ENCODE measurements around the gene ATOSA. TPM values are rescaled to one million over a fixed set of nuclear protein-coding genes. Genes with fewer than 3 reads are reported as not detected.

ATOSA gene
- total RNA-seq, 2 experiments from 2014 or later: 34.1 to 96.8 TPM

DNA sequence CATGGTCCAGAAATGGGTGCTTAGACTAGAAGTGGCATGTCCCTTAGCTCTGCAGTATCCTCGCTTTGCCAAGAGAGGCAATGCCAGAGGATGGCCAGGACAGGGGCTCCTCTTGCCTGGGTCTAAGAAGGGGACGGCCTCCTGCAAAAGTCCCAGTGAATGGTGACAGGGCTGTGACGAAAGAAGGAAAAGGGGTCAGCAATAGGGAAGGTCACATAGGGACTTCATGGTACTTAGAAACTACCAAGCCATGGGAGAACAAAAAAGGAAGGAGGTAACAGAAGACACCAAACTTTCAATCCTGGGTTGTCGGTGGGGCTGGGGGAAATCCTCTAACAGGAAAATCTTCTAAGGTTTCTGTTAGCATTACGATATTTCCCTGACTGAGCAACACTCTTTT is 36.2 kb upstream of the ATOSA start:
- H3K4me1 ChIP-seq (ENCODE audit: insufficient read depth, low read length, poor library complexity, severe bottlenecking): peaks cover 8% of the 10 kb centered on the region
- DNase-seq (ENCODE audit: low spot score): no peak
- ChIA-PET POLR2A (no interaction called here), CTCF (ENCODE audit: unreplicated experiment) (no interaction called here)
- no peaks in the 10 kb centered on the region for H3K79me2 ChIP-seq (ENCODE audit: insufficient read depth, low read depth, low read length)
- no peak overlapping the region for H3K4me3 ChIP-seq (ENCODE audit: low read depth, low read length, poor library complexity, severe bottlenecking)
- H3K9me2 ChIP-seq (ENCODE audit: insufficient read depth, low read length): no peaks in the 10 kb centered on the region
- TF ChIP-seq, protein P1, sequence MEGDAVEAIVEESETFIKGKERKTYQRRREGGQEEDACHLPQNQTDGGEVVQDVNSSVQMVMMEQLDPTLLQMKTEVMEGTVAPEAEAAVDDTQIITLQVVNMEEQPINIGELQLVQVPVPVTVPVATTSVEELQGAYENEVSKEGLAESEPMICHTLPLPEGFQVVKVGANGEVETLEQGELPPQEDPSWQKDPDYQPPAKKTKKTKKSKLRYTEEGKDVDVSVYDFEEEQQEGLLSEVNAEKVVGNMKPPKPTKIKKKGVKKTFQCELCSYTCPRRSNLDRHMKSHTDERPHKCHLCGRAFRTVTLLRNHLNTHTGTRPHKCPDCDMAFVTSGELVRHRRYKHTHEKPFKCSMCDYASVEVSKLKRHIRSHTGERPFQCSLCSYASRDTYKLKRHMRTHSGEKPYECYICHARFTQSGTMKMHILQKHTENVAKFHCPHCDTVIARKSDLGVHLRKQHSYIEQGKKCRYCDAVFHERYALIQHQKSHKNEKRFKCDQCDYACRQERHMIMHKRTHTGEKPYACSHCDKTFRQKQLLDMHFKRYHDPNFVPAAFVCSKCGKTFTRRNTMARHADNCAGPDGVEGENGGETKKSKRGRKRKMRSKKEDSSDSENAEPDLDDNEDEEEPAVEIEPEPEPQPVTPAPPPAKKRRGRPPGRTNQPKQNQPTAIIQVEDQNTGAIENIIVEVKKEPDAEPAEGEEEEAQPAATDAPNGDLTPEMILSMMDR (conservative IDR thresholded peaks at IDR 0.05; ENCODE audit: low read length): no peak
- TF ChIP-seq EZH2phosphoT487 (IDR thresholded peaks at IDR 0.05; ENCODE audit: borderline replicate concordance, low read depth, low read length): no peak
- BruUV-seq (replicated peaks): no TSS peak
- no peaks in the 10 kb centered on the region for H3K9me3 ChIP-seq (ENCODE audit: low read length)
- no peaks in the 10 kb centered on the region for H3K36me3 ChIP-seq (ENCODE audit: insufficient read depth, low read length)
- no peak overlapping the region for H3K4me2 ChIP-seq (ENCODE audit: low read length)
- H3K27ac ChIP-seq (ENCODE audit: low read depth, low read length, poor library complexity, severe bottlenecking): no peak overlapping the region
- no peak overlapping the region for H2AFZ ChIP-seq (ENCODE audit: low read length)
- intact Hi-C loops (cut with micrococcal nuclease; ENCODE audit: unreplicated experiment): no loop called here
- no peaks in the 10 kb centered on the region for H4K20me1 ChIP-seq (ENCODE audit: insufficient read depth, low read length)

DNA sequence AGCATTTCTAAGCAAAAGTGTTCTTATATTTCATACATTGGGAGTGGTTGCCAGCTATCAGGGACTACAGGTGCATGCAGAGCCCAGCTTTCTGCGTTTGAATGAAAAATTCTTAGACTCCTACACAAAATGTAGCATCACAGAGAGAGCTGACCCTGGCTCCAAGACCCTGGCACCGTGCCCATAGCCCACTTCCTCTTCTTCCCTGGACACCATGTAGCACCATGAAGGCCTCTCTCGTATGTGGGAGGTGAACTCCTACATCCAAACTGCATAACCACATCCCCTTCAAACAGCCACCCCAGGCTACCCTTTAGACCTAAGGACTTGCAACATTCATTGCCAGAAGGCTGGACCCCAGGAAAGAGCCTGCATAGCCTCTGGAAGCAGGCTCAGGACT is 35.8 kb upstream of the ATOSA start:
- H3K4me2 ChIP-seq (ENCODE audit: low read length): no peak overlapping the region
- H3K27ac ChIP-seq (ENCODE audit: low read depth, low read length, poor library complexity, severe bottlenecking): no peak overlapping the region
- H3K4me3 ChIP-seq (ENCODE audit: low read depth, low read length, poor library complexity, severe bottlenecking): no peak overlapping the region
- H4K20me1 ChIP-seq (ENCODE audit: insufficient read depth, low read length): no peaks in the 10 kb centered on the region
- H3K4me1 ChIP-seq (ENCODE audit: insufficient read depth, low read length, poor library complexity, severe bottlenecking): peaks cover 12% of the 10 kb centered on the region
- POLR2A ChIA-PET: no interaction called here
- no peak for TF ChIP-seq EZH2phosphoT487 (IDR thresholded peaks at IDR 0.05; ENCODE audit: borderline replicate concordance, low read depth, low read length)
- TF ChIP-seq, protein P1 (conservative IDR thresholded peaks at IDR 0.05; ENCODE audit: low read length): no peak
- BruUV-seq (replicated peaks): no TSS peak
- H3K79me2 ChIP-seq (ENCODE audit: insufficient read depth, low read depth, low read length): no peaks in the 10 kb centered on the region
- DNase-seq (ENCODE audit: low spot score): no peak
- H3K9me3 ChIP-seq (ENCODE audit: low read length): no peaks in the 10 kb centered on the region
- CTCF ChIA-PET (ENCODE audit: unreplicated experiment): no interaction called here
- H3K36me3 ChIP-seq (ENCODE audit: insufficient read depth, low read length): no peaks in the 10 kb centered on the region
- no peak overlapping the region for H2AFZ ChIP-seq (ENCODE audit: low read length)
- intact Hi-C loops (cut with micrococcal nuclease; ENCODE audit: unreplicated experiment): no loop called here
- no peaks in the 10 kb centered on the region for H3K9me2 ChIP-seq (ENCODE audit: insufficient read depth, low read length)

DNA sequence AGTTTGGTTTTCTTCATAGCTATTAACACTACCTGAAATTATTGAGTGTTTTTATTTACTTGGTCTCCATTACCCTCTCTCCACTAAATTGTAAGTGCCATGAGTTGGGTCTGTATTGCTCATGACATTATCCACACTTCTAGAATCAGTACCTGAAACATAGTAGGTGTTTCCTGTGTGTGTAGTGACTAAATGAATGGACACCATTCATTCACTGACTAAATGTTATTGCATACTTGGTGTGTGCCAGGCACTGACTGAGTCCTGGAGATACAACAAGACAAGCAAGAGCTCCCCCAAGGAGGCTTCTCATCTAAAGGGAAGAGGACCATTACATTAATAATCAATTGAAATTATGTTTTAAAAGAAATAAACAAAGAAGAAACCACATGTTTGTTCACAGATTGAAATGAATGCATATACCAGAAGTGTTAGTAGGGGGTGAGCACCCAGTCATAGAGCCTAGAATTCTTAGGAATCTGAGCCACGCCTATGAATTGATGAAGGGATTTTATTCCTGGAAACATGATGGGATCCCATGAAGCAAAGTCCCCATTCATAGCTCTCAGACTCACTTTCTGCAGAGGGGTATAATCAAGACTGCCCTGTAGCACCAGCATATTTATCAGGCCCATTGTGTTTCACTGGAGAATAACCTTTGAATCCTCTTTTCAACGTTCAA is 31.7 kb upstream of the ATOSA start:
- no peaks in the 10 kb centered on the region for H4K20me1 ChIP-seq (ENCODE audit: insufficient read depth, low read length)
- peak overlapping the region; percentile 87; the same call in 1 of the 2 replicates for H3K4me2 ChIP-seq (ENCODE audit: low read length)
- TF ChIP-seq, protein P1 (conservative IDR thresholded peaks at IDR 0.05; ENCODE audit: low read length): no peak
- no peak for TF ChIP-seq EZH2phosphoT487 (IDR thresholded peaks at IDR 0.05; ENCODE audit: borderline replicate concordance, low read depth, low read length)
- H2AFZ ChIP-seq (ENCODE audit: low read length): peak overlapping the region; percentile 76; the same call in 1 of the 2 replicates
- CTCF ChIA-PET (ENCODE audit: unreplicated experiment): interaction anchor here (1.4 kb wide), 1 partner anchor 28 kb away, joined by 7 read pairs; no protein-coding TSS in a partner anchor
- H3K79me2 ChIP-seq (ENCODE audit: insufficient read depth, low read depth, low read length): peaks cover 23% of the 10 kb centered on the region; the same call in 1 of the 2 replicates
- H3K27ac ChIP-seq (ENCODE audit: low read depth, low read length, poor library complexity, severe bottlenecking): peak overlapping the region; percentile 90
- no peaks in the 10 kb centered on the region for H3K9me2 ChIP-seq (ENCODE audit: insufficient read depth, low read length)
- intact Hi-C loops (cut with micrococcal nuclease; ENCODE audit: unreplicated experiment): no loop called here
- POLR2A ChIA-PET: interaction anchor here (0.8 to 6.5 kb wide), 9 partner anchors 10 to 37 kb away, joined by 3 to 76 read pairs (median 4); partner anchors contain the start of gene ATOSA
- no TSS peak for BruUV-seq (replicated peaks)
- H3K36me3 ChIP-seq (ENCODE audit: insufficient read depth, low read length): no peaks in the 10 kb centered on the region
- peaks cover 46% of the 10 kb centered on the region for H3K4me1 ChIP-seq (ENCODE audit: insufficient read depth, low read length, poor library complexity, severe bottlenecking)
- no peak for DNase-seq (ENCODE audit: low spot score)
- H3K4me3 ChIP-seq (ENCODE audit: low read depth, low read length, poor library complexity, severe bottlenecking): no peak overlapping the region
- no peaks in the 10 kb centered on the region for H3K9me3 ChIP-seq (ENCODE audit: low read length)

Data from OCI-LY7 (cell line).